Measurements from ENCODE around the gene LIF.

LIF gene

GRCh38 chr22:30284666-30285065 is 38.1 kb upstream of the LIF start:
- H3K4me3 ChIP-seq (ENCODE audit: low read depth, low read length): no peak overlapping the region
- no peak for TF ChIP-seq CTCF (IDR thresholded peaks at IDR 0.05; ENCODE audit: insufficient read depth, low read depth, low read length, missing control alignments)
- DNase-seq (ENCODE audit: low read depth): no peak

- H3K4me3 ChIP-seq (ENCODE audit: low read depth, low read length): no peak overlapping the region
- no peak for TF ChIP-seq CTCF (IDR thresholded peaks at IDR 0.05; ENCODE audit: insufficient read depth, low read depth, low read length, missing control alignments)
- no peak for DNase-seq (ENCODE audit: low read depth)
These were observed 37.6 kb upstream of the LIF start for GRCh38 chr22:30284172-30284571.

GRCh38 chr22:30283342-30283741 is 36.8 kb upstream of the LIF start:
- no peak overlapping the region for H3K4me3 ChIP-seq (ENCODE audit: low read depth, low read length)
- TF ChIP-seq CTCF (IDR thresholded peaks at IDR 0.05; ENCODE audit: insufficient read depth, low read depth, low read length, missing control alignments): no peak
- DNase-seq (ENCODE audit: low read depth): no peak

GRCh38 chr22:30282616-30283046 is 36.1 kb upstream of the LIF start:
- TF ChIP-seq CTCF (IDR thresholded peaks at IDR 0.05; ENCODE audit: insufficient read depth, low read depth, low read length, missing control alignments): no peak
- DNase-seq (ENCODE audit: low read depth): no peak
- no peak overlapping the region for H3K4me3 ChIP-seq (ENCODE audit: low read depth, low read length)

GRCh38 chr22:30280505-30280904 is 33.9 kb upstream of the LIF start:
- DNase-seq (ENCODE audit: low read depth): no peak
- TF ChIP-seq CTCF (IDR thresholded peaks at IDR 0.05; ENCODE audit: insufficient read depth, low read depth, low read length, missing control alignments): no peak
- H3K4me3 ChIP-seq (ENCODE audit: low read depth, low read length): no peak overlapping the region

- TF ChIP-seq CTCF (IDR thresholded peaks at IDR 0.05; ENCODE audit: insufficient read depth, low read depth, low read length, missing control alignments): no peak
These were observed 33.4 kb upstream of the LIF start for GRCh38 chr22:30279932-30280331.

GRCh38 chr22:30279046-30279788 is 32.7 kb upstream of the LIF start:
- no peak for DNase-seq (ENCODE audit: low read depth)
- no peak for TF ChIP-seq CTCF (IDR thresholded peaks at IDR 0.05; ENCODE audit: insufficient read depth, low read depth, low read length, missing control alignments)
- H3K4me3 ChIP-seq (ENCODE audit: low read depth, low read length): no peak overlapping the region

More at GRCh38 chr22:30279932-30280331, 33.4 kb upstream of the LIF start:
- DNase-seq (ENCODE audit: low read depth): no peak
- no peak overlapping the region for H3K4me3 ChIP-seq (ENCODE audit: low read depth, low read length)
